A549 (cell line): Measurements from ENCODE around the gene HSDL2.

ENCODE experiments used
- CEBPB ChIP-seq, 2 experiments: fragments of >200 bp in 1 of 2; sonication (Bioruptor Twin) in 1 of 2; formaldehyde crosslinking in 1 of 2; IDR thresholded peaks; 2 replicates each; pipeline ENCODE4 v1.6.1; 2012 to 2016
- CTCF ChIP-seq: fragments of >200 bp; sonication (Bioruptor Twin); formaldehyde crosslinking; IDR thresholded peaks from 3 replicates; pipeline ENCODE4 v1.5.1; 2016
- GATA3 ChIP-seq: IDR thresholded peaks from 2 replicates; pipeline ENCODE4 v1.6.1; 2012; ENCODE audit warnings: borderline replicate concordance
- HDAC2 ChIP-seq: fragments of 200-600 bp; sonication (generic); IDR thresholded peaks from 2 replicates; pipeline ENCODE4 v1.6.1; 2016
- MAFK ChIP-seq: fragments of 450-650 bp; IDR thresholded peaks from 2 replicates; pipeline ENCODE4 v1.6.1; 2014; ENCODE audit not compliant: partially characterized antibody
- MYC ChIP-seq: IDR thresholded peaks from 2 replicates; pipeline ENCODE4 v1.6.1; 2012; ENCODE audit warnings: mild to moderate bottlenecking, inconsistent platforms, low read length, improper control_type of control experiment, borderline replicate concordance
- NR3C1 ChIP-seq: fragments of >200 bp; sonication (Bioruptor Twin); formaldehyde crosslinking; IDR thresholded peaks from 3 replicates; pipeline ENCODE4 v1.6.1; 2017
- POLR2A ChIP-seq: IDR thresholded peaks from 2 replicates; pipeline ENCODE4 v1.6.1; 2012; ENCODE audit warnings: mild to moderate bottlenecking, low read length
- RAD21 ChIP-seq, 2 experiments: fragments of >200 bp in 1 of 2; sonication (Bioruptor Twin) in 1 of 2; formaldehyde crosslinking in 1 of 2; IDR thresholded peaks in 1 of 2; conservative IDR thresholded peaks in 1 of 2; 2 replicates in 1 of 2; 3 replicates in 1 of 2; pipeline ENCODE4 v1.6.1; 2012 to 2018; ENCODE audit warnings: inconsistent platforms in 1 of 2
- REST ChIP-seq: fragments of 200-600 bp; sonication (generic); IDR thresholded peaks from 2 replicates; pipeline ENCODE4 v1.6.1; 2016; ENCODE audit warnings: antibody characterized with exemption, mild to moderate bottlenecking, moderate library complexity
- SMC3 ChIP-seq: fragments of >200 bp; sonication (Bioruptor Twin); formaldehyde crosslinking; IDR thresholded peaks from 3 replicates; pipeline ENCODE4 v1.6.1; 2018; ENCODE audit warnings: inconsistent platforms
- SREBF2 ChIP-seq: fragments of 450-650 bp; IDR thresholded peaks from 2 replicates; pipeline ENCODE4 v1.6.1; 2014; ENCODE audit warnings: mild to moderate bottlenecking, moderate library complexity
- ZNF302 ChIP-seq: fragments of 250-450 bp; sonication (Bioruptor Pico); IDR thresholded peaks from 2 replicates; pipeline ENCODE4 v1.9.0; 2021; ENCODE audit warnings: inconsistent platforms, mild to moderate bottlenecking, moderate library complexity

- TF ChIP-seq CTCF (no peak), POLR2A (no peak), REST (no peak), RAD21 (conservative IDR thresholded peaks at IDR 0.05 in 1 of 2, IDR thresholded peaks at IDR 0.05 in 1 of 2) (no peak), CEBPB (IDR thresholded peaks at IDR 0.05) (no peak), GATA3 (no peak), ZNF302 (CRISPR knock-in tag) (no peak), MAFK (no peak), MYC (no peak), SREBF2 (no peak), HDAC2 (no peak), NR3C1 (no peak), SMC3 (no peak)
These were observed 2.8 kb upstream of the HSDL2 start for GRCh38 chr9:112377087-112377486.
